HG03432 (cell line): Measurements from ENCODE around the gene NOC3L.
"Not testable (repeated sequence)": the region's sequence is repeated elsewhere in the genome, so short reads cannot be mapped to it uniquely, and the experiment has no call there.

Experiments used
- ATAC-seq: cut with Tn5 transposase; IDR thresholded peaks from one replicate; pipeline ENCODE4 v1.9.1; 2021; ENCODE audit warnings: mild to moderate bottlenecking, moderate library complexity; ENCODE audit not compliant: unreplicated experiment

The NOC3L gene

GRCh38 chr10:94362360-94363250 lies at the start of gene NOC3L:
TSS of gene NOC3L (minus strand) at chr10:94362939. CDS start at chr10:94362838, 101 bp downstream.
- peak; percentile 100 for ATAC-seq

GRCh38 chr10:94412449-94412848 lies 49.7 kb upstream of the NOC3L start:
- ATAC-seq, result no peak

- ATAC-seq, result no peak
Measured at GRCh38 chr10:94411304-94411703, 48.6 kb upstream of the NOC3L start.

GRCh38 chr10:94409021-94409657 lies 46.4 kb upstream of the NOC3L start:
- no peak for ATAC-seq

- ATAC-seq, result no peak
Measured at GRCh38 chr10:94407668-94408067, 44.9 kb upstream of the NOC3L start.

- no peak for ATAC-seq
Measured at GRCh38 chr10:94405406-94405805, 42.7 kb upstream of the NOC3L start.

GRCh38 chr10:94403380-94404213 lies 40.9 kb upstream of the NOC3L start:
- peak; percentile 57 for ATAC-seq

- ATAC-seq, result peak; percentile 29
Measured at GRCh38 chr10:94402843-94403379, 40.2 kb upstream of the NOC3L start.

GRCh38 chr10:94402204-94402842 lies 39.6 kb upstream of the NOC3L start, which contains the start of gene TBC1D12:
TSS of gene TBC1D12 (plus strand) at chr10:94402541. CDS start at chr10:94402614, 73 bp downstream.
- ATAC-seq, result peak; percentile 83

GRCh38 chr10:94398762-94399161 lies 36.0 kb upstream of the NOC3L start:
- no peak for ATAC-seq

GRCh38 chr10:94397549-94398370 lies 35.0 kb upstream of the NOC3L start:
- ATAC-seq, result no peak

- ATAC-seq, result not testable (repeated sequence)
Measured at GRCh38 chr10:94392117-94392516, 29.4 kb upstream of the NOC3L start.

- ATAC-seq, result not testable (repeated sequence)
Measured at GRCh38 chr10:94385733-94386132, 23.0 kb upstream of the NOC3L start.

GRCh38 chr10:94383530-94383929 lies 20.8 kb upstream of the NOC3L start:
- ATAC-seq, result no peak

- ATAC-seq, result no peak
Measured at GRCh38 chr10:94376865-94377264, 14.1 kb upstream of the NOC3L start.

- no peak for ATAC-seq
Measured at GRCh38 chr10:94375374-94375773, 12.6 kb upstream of the NOC3L start.

GRCh38 chr10:94370501-94370900 lies 7.8 kb upstream of the NOC3L start:
- ATAC-seq, result no peak

- ATAC-seq, result no peak
Measured at GRCh38 chr10:94366382-94366781, 3.6 kb upstream of the NOC3L start.

GRCh38 chr10:94364482-94364881 lies 1.7 kb upstream of the NOC3L start:
- no peak for ATAC-seq

GRCh38 chr10:94363251-94363565 lies 469 bp upstream of the NOC3L start:
- ATAC-seq, result peak; percentile 18
